Measurements from ENCODE around the gene CMSS1. TPM values are rescaled to one million over a fixed set of nuclear protein-coding genes. Genes with fewer than 3 reads are reported as not detected.

Gene CMSS1
- total RNA-seq, 1 experiment from 2014 or later = 48.9 TPM

- H3K4me3 ChIP-seq = no peak overlapping the region
- no peak for DNase-seq
- H3K36me3 ChIP-seq = no peaks in the 10 kb centered on the region
- no peaks in the 10 kb centered on the region for H3K27me3 ChIP-seq
- no peaks in the 10 kb centered on the region for H3K9me3 ChIP-seq
These were observed 319.3 kb downstream of the CMSS1 start for GRCh38 chr3:100136921-100137320.

- Histone ChIP-seq H3K27me3 (no peaks in the 10 kb centered on the region), H3K4me3 (no peak overlapping the region), H3K36me3 (peaks cover 4% of the 10 kb centered on the region; the same call in 1 of the 2 replicates), H3K9me3 (peaks cover 10% of the 10 kb centered on the region; the same call in 1 of the 2 replicates)
- DNase-seq = no peak
These were observed 323.3 kb downstream of the CMSS1 start for GRCh38 chr3:100140976-100141375.

GRCh38 chr3:100141586-100141985 is 323.9 kb downstream of the CMSS1 start:
- Histone ChIP-seq H3K9me3 (peaks cover 10% of the 10 kb centered on the region; the same call in 1 of the 2 replicates), H3K36me3 (peaks cover 4% of the 10 kb centered on the region; the same call in 1 of the 2 replicates), H3K27me3 (no peaks in the 10 kb centered on the region), H3K4me3 (no peak overlapping the region)
- no peak for DNase-seq

GRCh38 chr3:100144255-100144866 is 326.7 kb downstream of the CMSS1 start:
- H3K9me3 ChIP-seq = peaks cover 10% of the 10 kb centered on the region; the same call in 1 of the 2 replicates
- H3K4me3 ChIP-seq = no peak overlapping the region
- no peak for DNase-seq
- H3K36me3 ChIP-seq = peaks cover 11% of the 10 kb centered on the region
- no peaks in the 10 kb centered on the region for H3K27me3 ChIP-seq

- H3K27me3 ChIP-seq = no peaks in the 10 kb centered on the region
- H3K9me3 ChIP-seq = peaks cover 2% of the 10 kb centered on the region; the same call in 1 of the 2 replicates
- H3K4me3 ChIP-seq = no peak overlapping the region
- H3K36me3 ChIP-seq = peaks cover 11% of the 10 kb centered on the region
- no peak for DNase-seq
These were observed 331.5 kb downstream of the CMSS1 start for GRCh38 chr3:100149130-100149529.

GRCh38 chr3:100149713-100150415 is 332.2 kb downstream of the CMSS1 start:
- peaks cover 11% of the 10 kb centered on the region for H3K36me3 ChIP-seq
- H3K9me3 ChIP-seq = peaks cover 4% of the 10 kb centered on the region; the same call in 1 of the 2 replicates
- H3K4me3 ChIP-seq = no peak overlapping the region
- no peaks in the 10 kb centered on the region for H3K27me3 ChIP-seq
- DNase-seq = no peak

GRCh38 chr3:100150473-100150872 is 332.8 kb downstream of the CMSS1 start:
- H3K4me3 ChIP-seq = no peak overlapping the region
- H3K36me3 ChIP-seq = peaks cover 16% of the 10 kb centered on the region
- DNase-seq = no peak
- no peaks in the 10 kb centered on the region for H3K27me3 ChIP-seq
- peaks cover 10% of the 10 kb centered on the region for H3K9me3 ChIP-seq

GRCh38 chr3:100151024-100151707 is 333.5 kb downstream of the CMSS1 start:
- Histone ChIP-seq H3K9me3 (peaks cover 14% of the 10 kb centered on the region), H3K4me3 (no peak overlapping the region), H3K36me3 (peaks cover 16% of the 10 kb centered on the region), H3K27me3 (no peaks in the 10 kb centered on the region)
- no peak for DNase-seq

GRCh38 chr3:100154171-100154570 is 336.5 kb downstream of the CMSS1 start:
- peaks cover 15% of the 10 kb centered on the region for H3K36me3 ChIP-seq
- H3K4me3 ChIP-seq = no peak overlapping the region
- H3K9me3 ChIP-seq = peaks cover 16% of the 10 kb centered on the region
- no peak for DNase-seq
- H3K27me3 ChIP-seq = no peaks in the 10 kb centered on the region

- Histone ChIP-seq H3K9me3 (peaks cover 16% of the 10 kb centered on the region), H3K4me3 (no peak overlapping the region), H3K27me3 (no peaks in the 10 kb centered on the region), H3K36me3 (peaks cover 15% of the 10 kb centered on the region)
- DNase-seq = no peak
These were observed 337.5 kb downstream of the CMSS1 start for GRCh38 chr3:100155128-100155527.

- H3K27me3 ChIP-seq = no peaks in the 10 kb centered on the region
- H3K9me3 ChIP-seq = peaks cover 16% of the 10 kb centered on the region
- DNase-seq = no peak
- H3K4me3 ChIP-seq = no peak overlapping the region
- peaks cover 15% of the 10 kb centered on the region for H3K36me3 ChIP-seq
These were observed 337.9 kb downstream of the CMSS1 start for GRCh38 chr3:100155590-100155989.

GRCh38 chr3:100157685-100158084 is 340.0 kb downstream of the CMSS1 start:
- H3K9me3 ChIP-seq = peaks cover 16% of the 10 kb centered on the region
- no peak for DNase-seq
- H3K4me3 ChIP-seq = no peak overlapping the region
- peaks cover 25% of the 10 kb centered on the region for H3K36me3 ChIP-seq
- H3K27me3 ChIP-seq = no peaks in the 10 kb centered on the region

- no peak overlapping the region for H3K4me3 ChIP-seq
- peaks cover 16% of the 10 kb centered on the region for H3K9me3 ChIP-seq
- H3K36me3 ChIP-seq = peaks cover 25% of the 10 kb centered on the region
- DNase-seq = no peak
- H3K27me3 ChIP-seq = no peaks in the 10 kb centered on the region
These were observed 341.3 kb downstream of the CMSS1 start for GRCh38 chr3:100158918-100159330.

- Histone ChIP-seq H3K9me3 (peaks cover 12% of the 10 kb centered on the region), H3K36me3 (peaks cover 25% of the 10 kb centered on the region), H3K4me3 (no peak overlapping the region), H3K27me3 (no peaks in the 10 kb centered on the region)
- DNase-seq = no peak
These were observed 341.9 kb downstream of the CMSS1 start for GRCh38 chr3:100159331-100160153.

- Histone ChIP-seq H3K4me3 (no peak overlapping the region), H3K27me3 (no peaks in the 10 kb centered on the region), H3K36me3 (peaks cover 19% of the 10 kb centered on the region), H3K9me3 (peaks cover 6% of the 10 kb centered on the region)
- DNase-seq = no peak
These were observed 342.9 kb downstream of the CMSS1 start for GRCh38 chr3:100160521-100160920.

GRCh38 chr3:100163787-100164186 is 346.1 kb downstream of the CMSS1 start:
- Histone ChIP-seq H3K27me3 (no peaks in the 10 kb centered on the region), H3K4me3 (no peak overlapping the region), H3K36me3 (peaks cover 16% of the 10 kb centered on the region), H3K9me3 (no peaks in the 10 kb centered on the region)
- no peak for DNase-seq

GRCh38 chr3:100164743-100165142 is 347.1 kb downstream of the CMSS1 start:
- Histone ChIP-seq H3K27me3 (no peaks in the 10 kb centered on the region), H3K4me3 (no peak overlapping the region), H3K36me3 (peaks cover 16% of the 10 kb centered on the region), H3K9me3 (no peaks in the 10 kb centered on the region)
- no peak for DNase-seq

Data from MG63 (cell line).